ENCODE data around the gene GALNS. TPM values are rescaled to one million over a fixed set of nuclear protein-coding genes. Genes with fewer than 3 reads are reported as not detected.

GALNS gene
- total RNA-seq, 2 experiments from 2014 or later, result 18.4 to 19.7 TPM

GRCh38 chr16:88771294-88771772 lies 85.4 kb downstream of the GALNS start:
- H3K4me1 ChIP-seq (ENCODE audit: insufficient read depth, low read length), result peaks cover 88% of the 10 kb centered on the region
- POLR2A ChIA-PET, result interaction anchor here (0.6 to 1.7 kb wide), 3 partner anchors 10 to 75 kb away, joined by 3 to 7 read pairs (median 7); no protein-coding TSS in a partner anchor

GRCh38 chr16:88770461-88771293 lies 86.1 kb downstream of the GALNS start:
- ChIA-PET POLR2A (interaction anchor here (0.6 to 1.7 kb wide), 3 partner anchors 10 to 75 kb away, joined by 3 to 7 read pairs (median 7); no protein-coding TSS in a partner anchor), CTCF (no interaction called here)
- Histone ChIP-seq H3K27ac (ENCODE audit: low read depth in 1 of 2, low read length in 2 of 2) (no peak overlapping the region), H3K36me3 (ENCODE audit: insufficient read depth, low read length) (peaks cover 22% of the 10 kb centered on the region), H3K4me3 (ENCODE audit: low read length) (no peak overlapping the region), H3K9me3 (ENCODE audit: control insufficient read depth in 1 of 2, insufficient read depth in 1 of 2, low read length in 2 of 2) (no peaks in the 10 kb centered on the region), H3K4me1 (ENCODE audit: insufficient read depth, low read length) (peaks cover 91% of the 10 kb centered on the region), H3K27me3 (ENCODE audit: control insufficient read depth in 1 of 2, insufficient read depth in 2 of 2, low read length in 2 of 2) (no peaks in the 10 kb centered on the region)
- H3K4me1 Mint-ChIP-seq (ENCODE audit: low read depth), result peaks cover 15% of the 10 kb centered on the region
- H3K4me3 Mint-ChIP-seq, result no peak overlapping the region
- intact Hi-C loops (cut with DNase I, micrococcal nuclease), result no loop called here
- H3K9me3 Mint-ChIP-seq, result no peaks in the 10 kb centered on the region
- no peaks in the 10 kb centered on the region for H3K27me3 Mint-ChIP-seq
- TF ChIP-seq CTCF (IDR thresholded peaks at IDR 0.05), result no peak
- peak; percentile 84 for ATAC-seq (ENCODE audit: poor library complexity)
- H3K36me3 Mint-ChIP-seq (ENCODE audit: low read depth), result no peaks in the 10 kb centered on the region
- no peak overlapping the region for H3K27ac Mint-ChIP-seq
- DNase-seq, result peak in 4 of 14 experiments; percentile 34 to 53 (median 44)

More at GRCh38 chr16:88771294-88771772, 85.4 kb downstream of the GALNS start:
- Mint-ChIP-seq H3K27me3 (no peaks in the 10 kb centered on the region), H3K36me3 (ENCODE audit: low read depth) (no peaks in the 10 kb centered on the region), H3K9me3 (no peaks in the 10 kb centered on the region), H3K4me3 (no peak overlapping the region), H3K27ac (no peak overlapping the region), H3K4me1 (ENCODE audit: low read depth) (peaks cover 15% of the 10 kb centered on the region)
- ATAC-seq (ENCODE audit: poor library complexity) (no peak), DNase-seq (no peak)
- no peaks in the 10 kb centered on the region for H3K9me3 ChIP-seq (ENCODE audit: control insufficient read depth in 1 of 2, insufficient read depth in 1 of 2, low read length in 2 of 2)
- no peak overlapping the region for H3K27ac ChIP-seq (ENCODE audit: low read depth in 1 of 2, low read length in 2 of 2)
- intact Hi-C loops (cut with DNase I, micrococcal nuclease), result no loop called here
- no peak overlapping the region for H3K4me3 ChIP-seq (ENCODE audit: low read length)
- peaks cover 20% of the 10 kb centered on the region for H3K36me3 ChIP-seq (ENCODE audit: insufficient read depth, low read length)
- TF ChIP-seq CTCF (IDR thresholded peaks at IDR 0.05), result no peak
- no peaks in the 10 kb centered on the region for H3K27me3 ChIP-seq (ENCODE audit: control insufficient read depth in 1 of 2, insufficient read depth in 2 of 2, low read length in 2 of 2)
- CTCF ChIA-PET, result no interaction called here

- peak; percentile 64 for ATAC-seq (ENCODE audit: poor library complexity)
- no peak overlapping the region for H3K4me3 ChIP-seq (ENCODE audit: low read length)
- H3K4me1 ChIP-seq (ENCODE audit: insufficient read depth, low read length), result peaks cover 93% of the 10 kb centered on the region
- H3K27me3 ChIP-seq (ENCODE audit: control insufficient read depth in 1 of 2, insufficient read depth in 2 of 2, low read length in 2 of 2), result no peaks in the 10 kb centered on the region
- CTCF ChIA-PET, result no interaction called here
- H3K27ac ChIP-seq (ENCODE audit: low read depth in 1 of 2, low read length in 2 of 2), result no peak overlapping the region
- H3K9me3 ChIP-seq (ENCODE audit: control insufficient read depth in 1 of 2, insufficient read depth in 1 of 2, low read length in 2 of 2), result no peaks in the 10 kb centered on the region
- DNase-seq, result peak in 3 of 14 experiments; percentile 39 to 62 (median 52)
- H3K4me3 Mint-ChIP-seq, result no peak overlapping the region
- peaks cover 19% of the 10 kb centered on the region for H3K36me3 ChIP-seq (ENCODE audit: insufficient read depth, low read length)
- no peak for TF ChIP-seq CTCF (IDR thresholded peaks at IDR 0.05)
- H3K4me1 Mint-ChIP-seq (ENCODE audit: low read depth), result peaks cover 15% of the 10 kb centered on the region
- no peaks in the 10 kb centered on the region for H3K9me3 Mint-ChIP-seq
- H3K27me3 Mint-ChIP-seq, result no peaks in the 10 kb centered on the region
- no peak overlapping the region for H3K27ac Mint-ChIP-seq
- H3K36me3 Mint-ChIP-seq (ENCODE audit: low read depth), result no peaks in the 10 kb centered on the region
- intact Hi-C loops (cut with DNase I, micrococcal nuclease), result no loop called here
- POLR2A ChIA-PET, result interaction anchor here (1.7 kb wide), 2 partner anchors 10 to 11 kb away, joined by 7 read pairs; no protein-coding TSS in a partner anchor
These were observed 86.9 kb downstream of the GALNS start for GRCh38 chr16:88769617-88770460.
